Fibroblast of peridontal ligament (primary cell): ENCODE measurements around the gene GDPD5.

Source experiments
- DNase-seq: peaks from one replicate; pipeline ENCODE4 v3.0.0-alpha.2; 2010; ENCODE audit errors: extremely low read depth

The GDPD5 gene

DNA sequence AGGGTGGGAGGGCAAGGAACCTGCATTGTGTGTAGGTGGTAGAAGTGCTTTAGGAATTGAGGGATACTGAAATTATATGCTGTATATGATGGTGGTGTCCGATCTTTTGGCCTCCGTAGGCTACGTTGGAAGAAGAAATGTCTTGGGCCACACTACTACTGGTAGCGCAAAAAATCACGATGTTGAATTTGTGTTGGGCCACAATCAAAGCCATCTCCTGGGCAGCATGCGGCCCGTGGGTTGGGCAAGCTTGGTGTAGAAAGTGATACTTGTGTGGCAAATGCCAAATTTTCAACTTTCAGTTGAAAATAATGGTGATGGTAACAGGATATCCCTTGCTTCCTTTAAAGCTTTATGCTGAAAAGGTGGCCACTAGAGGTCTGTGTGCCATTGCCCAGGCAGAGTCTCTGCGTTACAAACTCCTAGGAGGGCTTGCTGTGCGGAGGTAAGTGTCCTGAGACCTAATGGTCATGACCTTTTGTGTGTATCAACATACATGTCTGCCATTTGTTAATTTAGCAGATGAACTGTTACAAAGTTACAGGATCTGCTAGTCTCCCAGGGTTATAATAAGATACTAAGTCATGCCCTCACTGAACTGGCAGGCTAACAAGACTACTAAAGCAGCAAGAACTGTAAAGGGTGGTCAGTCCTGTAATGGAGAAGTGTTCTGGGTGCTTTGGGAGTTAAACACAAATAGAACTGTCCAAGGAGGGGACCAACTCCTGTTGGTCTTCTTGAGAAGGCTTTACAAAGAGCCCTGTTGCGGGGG is 123.6 kb downstream of the GDPD5 start:
- DNase-seq: no peak

DNA sequence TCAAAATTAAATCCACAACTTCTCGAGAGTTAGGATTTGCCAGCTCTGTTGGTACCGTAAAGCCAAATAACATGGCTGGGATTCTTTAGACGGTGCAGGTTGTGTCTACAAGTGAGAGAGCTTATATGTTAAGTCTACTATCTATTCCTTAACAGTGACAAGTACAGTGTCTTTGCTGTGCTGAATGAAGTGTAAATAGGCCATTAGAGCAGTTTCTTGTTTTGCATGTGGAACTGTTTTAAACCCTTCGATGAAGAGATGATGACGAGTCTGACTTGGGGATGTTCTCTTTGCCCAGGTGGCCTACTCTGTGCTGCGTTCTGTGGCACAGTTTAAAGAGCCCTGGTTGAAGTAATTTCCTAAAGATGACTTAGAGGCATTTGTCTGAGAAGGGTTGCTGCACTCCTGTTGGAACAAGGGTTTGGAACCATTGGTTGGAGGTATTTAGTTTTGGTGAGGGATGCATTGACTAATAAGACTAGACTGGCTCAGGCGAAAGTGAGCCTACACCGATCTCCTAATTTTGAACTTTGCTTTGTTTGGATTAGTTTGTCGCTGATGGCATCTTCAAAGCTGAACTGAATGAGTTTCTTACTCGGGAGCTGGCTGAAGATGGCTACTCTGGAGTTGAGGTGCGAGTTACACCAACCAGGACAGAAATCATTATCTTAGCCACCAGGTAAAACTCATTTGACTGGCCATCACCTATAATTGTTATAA is 125.4 kb downstream of the GDPD5 start:
- peak; percentile 33 for DNase-seq

DNA sequence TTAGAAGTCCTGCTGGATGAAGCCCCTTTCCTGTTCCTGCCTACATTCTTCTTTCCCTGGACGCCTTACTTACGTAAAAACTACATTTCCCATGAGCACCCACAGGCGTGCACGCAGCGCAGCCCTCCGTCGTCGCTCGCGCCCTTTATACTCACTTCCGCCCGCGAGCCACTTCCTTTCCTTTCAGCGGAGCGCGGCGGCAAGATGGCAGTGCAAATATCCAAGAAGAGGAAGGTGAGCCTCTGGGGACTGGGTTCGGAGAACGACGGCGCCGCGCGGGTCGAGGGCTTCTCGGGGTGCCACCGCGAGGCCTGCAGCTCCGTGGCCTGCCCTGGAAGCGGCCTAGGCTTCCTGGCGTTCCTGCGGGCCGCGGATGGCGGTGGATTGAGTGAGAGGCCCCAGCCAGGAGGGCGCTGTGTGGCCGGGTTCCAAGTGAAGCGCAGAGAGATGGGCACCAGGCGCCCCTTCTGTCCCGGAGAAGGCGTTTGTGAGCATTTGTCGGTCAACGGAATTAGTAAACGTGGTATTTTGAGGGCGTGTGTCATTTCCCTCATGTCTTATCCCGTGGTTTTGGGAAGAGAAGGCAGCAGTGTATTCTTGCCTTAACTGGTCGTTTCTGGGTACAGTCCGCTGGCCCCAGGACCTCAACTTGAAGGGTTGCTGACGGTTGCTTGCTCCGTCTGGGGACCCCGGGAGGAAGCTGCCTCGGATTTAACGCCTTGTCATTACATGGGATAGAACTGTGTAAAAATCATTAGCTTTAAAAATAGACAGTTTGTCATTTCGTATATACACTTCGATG is 126.2 kb downstream of the GDPD5 start, which contains the start of gene RPS3:
RPS3 (plus strand) TSS at position 175 of the 802 bp plus-strand sequence; CDS start at position 205, 30 bp downstream.
- peak; percentile 89 for DNase-seq

DNA sequence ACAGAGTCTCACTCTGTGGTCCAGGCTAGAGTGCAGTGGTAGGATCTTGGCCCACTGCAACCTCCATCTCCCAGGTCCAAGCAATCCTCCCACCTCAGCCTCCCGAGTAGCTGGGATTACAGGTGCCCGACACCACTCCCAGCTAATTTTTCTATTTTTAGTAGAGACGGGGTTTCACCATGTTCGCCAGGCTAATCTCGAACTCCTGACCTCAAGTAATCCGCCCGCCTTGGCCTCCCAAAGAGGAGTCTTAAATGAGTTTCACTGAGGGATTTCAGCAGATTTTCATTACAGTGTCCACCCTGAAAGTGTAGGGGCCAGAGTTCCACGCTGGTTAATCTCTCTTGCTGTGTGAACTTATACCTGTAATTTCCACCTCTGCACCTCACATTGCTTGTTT is 126.8 kb downstream of the GDPD5 start:
- no peak for DNase-seq

DNA sequence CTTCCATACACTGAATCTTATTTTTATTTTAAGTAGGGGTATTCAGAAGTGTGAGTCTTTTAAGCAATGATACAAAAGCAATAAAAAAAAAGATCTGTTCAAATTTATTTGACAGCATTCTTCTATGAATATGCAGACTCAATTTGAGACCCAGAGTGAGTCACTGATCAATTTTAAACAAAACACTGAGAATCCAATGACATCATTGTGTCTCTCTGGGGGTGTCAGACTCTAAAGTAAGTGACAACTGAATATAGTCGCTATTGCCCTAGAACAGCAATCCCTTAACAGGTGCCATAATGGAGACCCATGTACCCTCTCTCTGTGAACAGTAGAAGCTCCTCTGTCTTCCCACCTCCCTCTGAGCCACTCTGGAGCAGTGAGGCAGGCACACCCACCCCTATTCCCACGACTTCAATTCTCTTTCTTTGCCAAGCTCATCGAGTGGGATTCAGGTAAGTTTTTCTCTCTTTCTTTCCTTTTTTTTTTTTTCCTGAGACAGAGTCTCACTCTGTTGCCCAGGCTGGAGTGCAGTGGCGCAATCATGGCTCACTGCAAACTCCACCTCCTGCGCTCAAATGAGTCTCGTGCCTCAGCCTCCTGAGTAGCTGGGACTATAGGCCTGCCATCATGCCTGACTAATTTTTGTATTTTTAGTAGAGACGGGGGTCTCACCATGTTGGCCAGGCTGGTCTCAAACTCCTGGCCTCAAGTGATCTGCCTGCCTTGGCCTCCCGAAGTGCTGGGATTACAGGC is 131.5 kb downstream of the GDPD5 start:
- no peak for DNase-seq

DNA sequence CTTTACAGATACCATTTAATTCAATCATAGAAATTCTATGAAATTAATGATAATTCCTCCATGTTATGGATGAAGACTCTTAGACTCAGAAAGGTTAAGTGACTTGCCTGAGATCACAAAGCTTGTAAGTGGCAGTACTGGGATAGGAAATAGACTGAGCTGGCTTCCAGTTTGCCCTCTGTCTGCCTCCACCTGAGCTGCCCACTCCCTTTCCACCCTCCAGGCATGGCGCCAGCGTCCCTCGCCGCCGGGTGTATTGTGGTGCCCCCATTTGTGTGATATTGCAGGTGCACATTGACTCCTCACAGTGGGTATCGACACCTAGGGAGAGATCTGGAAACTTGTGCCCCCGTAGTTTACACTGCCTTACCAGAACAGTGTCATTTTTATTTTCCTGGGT is 135.8 kb downstream of the GDPD5 start:
- DNase-seq: no peak

DNA sequence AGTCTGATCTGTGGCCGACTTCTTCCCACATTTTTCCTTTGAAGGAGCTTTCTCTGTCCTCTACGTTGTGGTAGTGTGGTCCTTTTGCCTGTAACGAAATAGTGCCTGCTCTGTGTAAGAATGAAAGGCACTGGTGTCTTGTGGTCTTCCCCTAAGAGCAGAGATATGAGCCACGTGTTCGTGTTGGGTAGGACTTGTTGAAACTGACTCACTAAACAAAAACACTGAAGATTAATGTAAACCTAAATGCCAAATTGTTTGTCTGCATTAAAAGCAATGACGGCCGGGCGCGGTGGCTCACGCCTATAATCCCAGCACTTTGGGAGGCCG is 136.5 kb downstream of the GDPD5 start:
- no peak for DNase-seq

DNA sequence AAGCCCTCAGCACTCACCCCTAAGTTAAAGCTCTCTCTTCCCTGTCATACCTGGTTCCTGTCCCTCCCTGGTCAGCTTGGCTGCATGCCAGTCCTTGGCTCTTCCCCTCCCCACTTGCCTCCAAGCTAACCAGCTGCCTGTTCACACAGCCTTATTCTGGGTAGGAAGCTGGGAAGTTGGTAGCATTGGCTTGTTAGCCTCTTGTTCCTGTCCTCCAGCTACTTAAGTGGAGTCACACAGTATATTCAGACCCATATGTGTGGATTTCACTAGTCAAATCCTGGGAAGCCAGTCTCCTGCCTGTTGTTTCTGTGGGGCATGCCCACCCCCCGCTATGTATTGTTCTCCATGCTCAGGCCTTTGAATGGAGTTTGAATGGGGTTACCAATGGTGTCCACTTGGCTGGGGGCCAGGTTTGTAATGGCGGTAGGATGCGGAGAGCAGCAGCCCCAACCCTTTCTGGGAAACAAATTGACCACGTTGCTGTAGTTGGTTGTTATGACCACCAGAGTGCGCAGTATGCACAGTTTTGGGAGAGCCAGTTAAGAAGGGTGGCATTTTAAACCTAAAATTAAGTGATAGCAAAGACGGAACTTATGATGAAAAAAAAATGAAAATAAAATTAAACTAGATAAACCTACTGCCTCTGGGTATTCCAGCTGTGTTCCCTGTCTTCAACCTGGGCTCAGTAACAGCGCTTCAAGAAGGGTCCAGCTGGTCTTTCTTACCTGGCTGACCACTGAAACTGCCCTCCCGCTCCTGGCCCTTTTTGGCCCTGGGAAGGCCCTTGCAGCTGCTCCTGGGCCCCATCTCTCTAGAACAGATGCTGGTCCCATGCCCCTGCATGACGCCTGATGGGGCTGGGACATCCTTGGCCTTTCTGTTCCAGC is 137.1 kb downstream of the GDPD5 start:
- peak; percentile 85 for DNase-seq

DNA sequence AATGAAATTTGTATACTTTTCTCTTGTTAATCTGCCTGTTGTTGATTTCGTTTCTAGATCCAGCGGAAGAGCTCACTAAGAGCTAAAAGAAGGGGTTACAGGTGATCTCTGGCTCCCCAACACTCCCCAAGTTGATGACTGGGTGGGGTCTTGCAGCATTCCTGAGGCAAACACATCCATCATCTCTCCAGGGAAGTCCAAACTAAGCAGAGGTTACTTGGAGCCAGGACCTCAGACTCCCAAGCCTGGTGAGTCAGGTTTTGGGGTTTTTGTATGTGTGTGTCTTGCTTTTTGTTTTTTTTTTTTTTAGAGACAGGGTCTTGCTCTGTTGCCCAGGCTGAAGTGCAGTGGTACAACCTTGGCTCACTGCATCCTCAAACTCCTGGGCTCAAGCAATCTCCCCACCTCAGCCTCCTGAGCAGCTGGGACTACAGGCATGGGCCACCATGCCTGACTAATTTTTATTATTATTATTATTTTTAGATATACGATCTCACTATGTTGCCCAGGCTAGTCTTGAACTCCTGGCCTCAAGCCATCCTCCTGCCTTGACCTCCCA is 137.9 kb downstream of the GDPD5 start:
- DNase-seq: no peak

DNA sequence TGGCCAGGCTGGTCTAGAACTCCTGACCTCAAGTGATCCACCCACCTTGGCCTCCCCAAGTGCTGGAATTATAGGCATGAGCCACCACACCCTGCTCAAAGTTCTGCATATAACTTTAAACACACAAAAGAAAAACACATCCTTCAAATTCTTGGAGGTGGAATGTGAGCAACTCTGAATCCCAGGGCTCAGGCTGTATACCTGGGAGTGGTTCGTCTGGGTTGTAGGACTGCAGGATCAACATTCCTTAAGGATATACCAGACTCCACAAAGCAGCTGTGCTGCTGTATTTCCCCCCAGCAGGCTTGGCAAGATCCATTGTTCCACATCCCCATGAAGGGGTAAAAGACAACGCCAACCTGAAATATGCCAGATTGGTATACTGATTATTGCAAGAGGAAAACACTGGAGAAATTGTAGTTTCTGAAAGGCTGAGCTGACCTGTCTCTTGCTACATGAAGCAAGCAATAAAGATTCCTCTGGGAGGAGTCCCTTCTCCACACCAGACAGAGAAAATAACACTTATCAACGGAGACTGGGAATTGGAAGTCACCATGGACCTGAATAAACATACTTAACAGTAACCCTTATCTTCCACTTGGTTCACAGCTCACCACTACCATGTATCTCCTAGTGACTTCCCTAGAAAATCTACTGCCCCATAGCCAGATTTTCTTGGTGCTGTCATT is 138.7 kb downstream of the GDPD5 start:
- DNase-seq: no peak
